ENCODE measurements around the gene ZNF443. TPM values are rescaled to one million over a fixed set of nuclear protein-coding genes. Genes with fewer than 3 reads are reported as not detected.
A peak's percentile ranks its signal among the peaks of the same experiment; 100 is the strongest.

Gene ZNF443
- total and polyA plus RNA-seq, 2 donors (not counting 3 experiments of a cell fraction or from before 2014, with no cell fraction given): 0.65 to 3.4 TPM

DNA sequence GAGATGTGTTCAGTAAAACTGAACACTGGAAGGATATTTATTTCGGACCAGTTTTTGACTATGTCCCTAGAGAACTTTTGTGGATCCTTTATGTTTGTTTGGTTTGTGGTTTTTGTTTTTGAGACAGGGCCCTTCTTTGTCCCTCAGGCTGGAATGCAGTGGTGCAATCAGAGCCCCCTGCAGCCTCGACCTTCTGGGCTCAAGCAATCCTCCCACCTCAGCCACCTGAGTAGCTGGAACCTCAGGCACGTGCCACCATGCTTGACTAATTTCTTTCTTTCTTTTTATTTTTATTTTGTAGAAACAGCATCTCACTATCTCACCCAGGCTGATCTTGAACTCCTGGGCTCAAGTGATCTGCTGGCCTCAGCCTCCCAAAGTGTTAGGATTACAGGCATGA is 44.8 kb upstream of the ZNF443 start:
- H3K79me2 ChIP-seq (ENCODE audit: control insufficient read depth, insufficient read depth, low read length): no peaks in the 10 kb centered on the region
- H3K27ac ChIP-seq (ENCODE audit: insufficient read depth, low read depth, low read length): no peak overlapping the region
- no peak overlapping the region for H3K9ac ChIP-seq (replicated peaks; ENCODE audit: extremely low read depth, insufficient read depth, low read length)
- CTCF ChIA-PET: no interaction called here
- no peaks in the 10 kb centered on the region for H3K36me3 ChIP-seq (ENCODE audit: control insufficient read depth in 2 of 2, extremely low read depth in 1 of 2, insufficient read depth in 2 of 2, low read length in 2 of 2)
- no peak for TF ChIP-seq JUN (IDR thresholded peaks at IDR 0.05; ENCODE audit: borderline replicate concordance, insufficient read depth, insufficient read length, low read depth)
- no peak for TF ChIP-seq FOS (IDR thresholded peaks at IDR 0.05; ENCODE audit: borderline replicate concordance, insufficient read depth, low read length)
- TF ChIP-seq, protein P1, sequence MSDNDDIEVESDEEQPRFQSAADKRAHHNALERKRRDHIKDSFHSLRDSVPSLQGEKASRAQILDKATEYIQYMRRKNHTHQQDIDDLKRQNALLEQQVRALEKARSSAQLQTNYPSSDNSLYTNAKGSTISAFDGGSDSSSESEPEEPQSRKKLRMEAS (IDR thresholded peaks at IDR 0.05; ENCODE audit: insufficient read depth, insufficient read length): no peak
- TF ChIP-seq POLR2AphosphoS5 (IDR thresholded peaks at IDR 0.05; ENCODE audit: insufficient read depth, low read depth, low read length): no peak
- TF ChIP-seq, protein P2, sequence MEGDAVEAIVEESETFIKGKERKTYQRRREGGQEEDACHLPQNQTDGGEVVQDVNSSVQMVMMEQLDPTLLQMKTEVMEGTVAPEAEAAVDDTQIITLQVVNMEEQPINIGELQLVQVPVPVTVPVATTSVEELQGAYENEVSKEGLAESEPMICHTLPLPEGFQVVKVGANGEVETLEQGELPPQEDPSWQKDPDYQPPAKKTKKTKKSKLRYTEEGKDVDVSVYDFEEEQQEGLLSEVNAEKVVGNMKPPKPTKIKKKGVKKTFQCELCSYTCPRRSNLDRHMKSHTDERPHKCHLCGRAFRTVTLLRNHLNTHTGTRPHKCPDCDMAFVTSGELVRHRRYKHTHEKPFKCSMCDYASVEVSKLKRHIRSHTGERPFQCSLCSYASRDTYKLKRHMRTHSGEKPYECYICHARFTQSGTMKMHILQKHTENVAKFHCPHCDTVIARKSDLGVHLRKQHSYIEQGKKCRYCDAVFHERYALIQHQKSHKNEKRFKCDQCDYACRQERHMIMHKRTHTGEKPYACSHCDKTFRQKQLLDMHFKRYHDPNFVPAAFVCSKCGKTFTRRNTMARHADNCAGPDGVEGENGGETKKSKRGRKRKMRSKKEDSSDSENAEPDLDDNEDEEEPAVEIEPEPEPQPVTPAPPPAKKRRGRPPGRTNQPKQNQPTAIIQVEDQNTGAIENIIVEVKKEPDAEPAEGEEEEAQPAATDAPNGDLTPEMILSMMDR (IDR thresholded peaks at IDR 0.05; ENCODE audit: extremely low read depth in 1 of 2, insufficient read depth in 1 of 2, low read depth in 1 of 2, low read length in 2 of 2): no peak
- TF ChIP-seq MYC (IDR thresholded peaks at IDR 0.05; ENCODE audit: low read depth, low read length): no peak
- TF ChIP-seq EZH2 (IDR thresholded peaks at IDR 0.05; ENCODE audit: borderline replicate concordance, low read depth, low read length, severe bottlenecking): no peak
- TF ChIP-seq POLR2A (IDR thresholded peaks at IDR 0.05; ENCODE audit: low read depth, low read length): no peak
- no peak for TF ChIP-seq GATA2 (IDR thresholded peaks at IDR 0.05; ENCODE audit: insufficient read depth, insufficient read length, low read depth, low read length)
- no peak overlapping the region for H3K4me2 ChIP-seq (ENCODE audit: insufficient read depth, low read length)
- H3K4me1 ChIP-seq (ENCODE audit: control insufficient read depth, extremely low read depth, insufficient read depth, low read length): peaks cover 7% of the 10 kb centered on the region
- peak overlapping the region; percentile 98 for H2AFZ ChIP-seq (ENCODE audit: low read depth, low read length)
- BruUV-seq (replicated peaks): no TSS peak
- FAIRE-seq (no peak), DNase-seq (ENCODE audit: low read depth, low spot score) (no peak)
- H4K20me1 ChIP-seq (replicated peaks; ENCODE audit: control insufficient read depth, extremely low read depth, insufficient read depth, low read length): no peaks in the 10 kb centered on the region
- POLR2A ChIA-PET: no interaction called here
- H3K4me3 ChIP-seq (replicated peaks in 1 of 3; ENCODE audit: insufficient read depth in 1 of 3, low read depth in 1 of 3, low read length in 3 of 3): no peak overlapping the region
- intact Hi-C loops (cut with micrococcal nuclease): no loop called here
- no peaks in the 10 kb centered on the region for H3K9me1 ChIP-seq (replicated peaks; ENCODE audit: control insufficient read depth, extremely low read depth, insufficient read depth, low read length)
- no peaks in the 10 kb centered on the region for H3K9me3 ChIP-seq (replicated peaks; ENCODE audit: control insufficient read depth, insufficient read depth, low read length)
- no peaks in the 10 kb centered on the region for H3K27me3 ChIP-seq (ENCODE audit: control insufficient read depth in 2 of 2, insufficient read depth in 2 of 2, low read length in 2 of 2)
- dilution Hi-C loops (cut with MboI; ENCODE audit: extremely low pct_ligation_motif_present, low sequenced_read_pairs): no loop called here

Measured in endothelial cell of umbilical vein (primary cell).